HG03097 (cell line): ENCODE measurements around the gene PPP1R9A.

Experiments
- ATAC-seq: cut with Tn5 transposase; IDR thresholded peaks from one replicate; pipeline ENCODE4 v1.9.1; 2021; ENCODE audit not compliant: unreplicated experiment, low FRiP score

The PPP1R9A gene

GRCh38 chr7:95298091-95298490 lies 390.7 kb downstream of the PPP1R9A start:
- no peak for ATAC-seq

- ATAC-seq: no peak
Observed at GRCh38 chr7:95303013-95303905, 395.9 kb downstream of the PPP1R9A start.

- no peak for ATAC-seq
Observed at GRCh38 chr7:95304990-95305389, 397.6 kb downstream of the PPP1R9A start.

GRCh38 chr7:95309951-95310350 lies 402.6 kb downstream of the PPP1R9A start:
- no peak for ATAC-seq

GRCh38 chr7:95311389-95311788 lies 404.0 kb downstream of the PPP1R9A start:
- no peak for ATAC-seq

- no peak for ATAC-seq
Observed at GRCh38 chr7:95312561-95312960, 405.2 kb downstream of the PPP1R9A start.

- peak; percentile 82 for ATAC-seq
Observed at GRCh38 chr7:95316588-95316987, 409.2 kb downstream of the PPP1R9A start.

- ATAC-seq: no peak
Observed at GRCh38 chr7:95317546-95317945, 410.2 kb downstream of the PPP1R9A start.

GRCh38 chr7:95317966-95318365 lies 410.6 kb downstream of the PPP1R9A start:
- no peak for ATAC-seq

- no peak for ATAC-seq
Observed at GRCh38 chr7:95318501-95319100, 411.2 kb downstream of the PPP1R9A start.

GRCh38 chr7:95319570-95319969 lies 412.2 kb downstream of the PPP1R9A start:
- no peak for ATAC-seq

GRCh38 chr7:95320651-95321050 lies 413.3 kb downstream of the PPP1R9A start:
- ATAC-seq: no peak

- no peak for ATAC-seq
Observed at GRCh38 chr7:95321720-95322119, 414.3 kb downstream of the PPP1R9A start.

GRCh38 chr7:95322396-95322795 lies 415.0 kb downstream of the PPP1R9A start:
- no peak for ATAC-seq

- no peak for ATAC-seq
Observed at GRCh38 chr7:95322854-95323253, 415.5 kb downstream of the PPP1R9A start.

GRCh38 chr7:95323410-95324129 lies 416.2 kb downstream of the PPP1R9A start:
- no peak for ATAC-seq

- ATAC-seq: no peak
Observed at GRCh38 chr7:95324431-95324830, 417.0 kb downstream of the PPP1R9A start, which contains the start of gene PON1. Gene PON1 (minus strand): TSS chr7:95324532. CDS start chr7:95324475, 57 bp downstream.

GRCh38 chr7:95327356-95327755 lies 420.0 kb downstream of the PPP1R9A start:
- ATAC-seq: no peak

- peak; percentile 90 for ATAC-seq
Observed at GRCh38 chr7:95330204-95330960, 423.0 kb downstream of the PPP1R9A start.

- peak; percentile 17 for ATAC-seq
Observed at GRCh38 chr7:95330961-95331337, 423.6 kb downstream of the PPP1R9A start.

- no peak for ATAC-seq
Observed at GRCh38 chr7:95334447-95334846, 427.1 kb downstream of the PPP1R9A start.
